ENCODE data around the gene ACTRT2.

- TF ChIP-seq, protein P1, sequence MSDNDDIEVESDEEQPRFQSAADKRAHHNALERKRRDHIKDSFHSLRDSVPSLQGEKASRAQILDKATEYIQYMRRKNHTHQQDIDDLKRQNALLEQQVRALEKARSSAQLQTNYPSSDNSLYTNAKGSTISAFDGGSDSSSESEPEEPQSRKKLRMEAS (IDR thresholded peaks at IDR 0.05; ENCODE audit: insufficient read depth, insufficient read length) = no peak
- TF ChIP-seq EZH2 (IDR thresholded peaks at IDR 0.05; ENCODE audit: borderline replicate concordance, low read depth, low read length, severe bottlenecking) = no peak
- no peak for TF ChIP-seq GATA2 (IDR thresholded peaks at IDR 0.05; ENCODE audit: insufficient read depth, insufficient read length, low read depth, low read length)
- TF ChIP-seq CTCF (IDR thresholded peaks at IDR 0.05; ENCODE audit: extremely low read depth in 1 of 2, insufficient read depth in 1 of 2, low read depth in 1 of 2, low read length in 2 of 2) = no peak
Observed at GRCh38 chr1:3015269-3015635, 6.0 kb upstream of the ACTRT2 start.

Measured in endothelial cell of umbilical vein (primary cell).